Esophagus squamous epithelium (tissue), 4 donors: Measurements from ENCODE around the gene DPYSL5.

Experiments used
- POLR2A ChIP-seq, 4 donors: fragments of 450-650 bp; IDR thresholded peaks; one replicate each; pipeline ENCODE4 v1.6.1; 2017; ENCODE audit warnings: antibody characterized with exemption in 4 of 4, mild to moderate bottlenecking in 4 of 4, moderate library complexity in 3 of 4
- TF ChIP-seq, protein P1 (sequence below), 6 experiments: fragments of 450-650 bp in 4 of 6; fragments of 200-600 bp in 2 of 6; sonication (generic) in 2 of 6; IDR thresholded peaks; one replicate each; pipeline ENCODE4 v1.5.1; 2016 to 2019; ENCODE audit warnings: antibody characterized with exemption in 6 of 6, mild to moderate bottlenecking in 4 of 6, moderate library complexity in 4 of 6

DNA sequence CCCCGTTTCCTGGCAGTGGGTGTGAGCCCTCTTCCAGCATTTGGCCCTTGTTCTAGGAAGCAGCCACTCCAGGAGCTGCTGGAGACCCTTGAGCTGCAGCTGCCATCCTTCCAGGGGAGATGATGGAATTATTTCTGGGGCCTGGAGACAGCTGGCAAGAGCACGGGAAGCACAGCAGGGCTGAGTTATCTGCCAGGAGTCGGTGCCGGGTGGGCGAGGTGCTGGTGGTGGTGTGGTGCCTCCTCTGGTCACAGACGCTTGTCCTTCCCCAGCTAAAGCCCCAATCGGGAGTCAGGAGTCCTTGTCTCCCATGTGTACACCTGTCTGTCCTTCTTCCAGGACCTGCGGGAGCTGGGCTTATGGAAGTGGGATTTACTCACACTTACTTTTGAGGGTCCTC is 36.0 kb downstream of the DPYSL5 start:
- TF ChIP-seq, protein P1, sequence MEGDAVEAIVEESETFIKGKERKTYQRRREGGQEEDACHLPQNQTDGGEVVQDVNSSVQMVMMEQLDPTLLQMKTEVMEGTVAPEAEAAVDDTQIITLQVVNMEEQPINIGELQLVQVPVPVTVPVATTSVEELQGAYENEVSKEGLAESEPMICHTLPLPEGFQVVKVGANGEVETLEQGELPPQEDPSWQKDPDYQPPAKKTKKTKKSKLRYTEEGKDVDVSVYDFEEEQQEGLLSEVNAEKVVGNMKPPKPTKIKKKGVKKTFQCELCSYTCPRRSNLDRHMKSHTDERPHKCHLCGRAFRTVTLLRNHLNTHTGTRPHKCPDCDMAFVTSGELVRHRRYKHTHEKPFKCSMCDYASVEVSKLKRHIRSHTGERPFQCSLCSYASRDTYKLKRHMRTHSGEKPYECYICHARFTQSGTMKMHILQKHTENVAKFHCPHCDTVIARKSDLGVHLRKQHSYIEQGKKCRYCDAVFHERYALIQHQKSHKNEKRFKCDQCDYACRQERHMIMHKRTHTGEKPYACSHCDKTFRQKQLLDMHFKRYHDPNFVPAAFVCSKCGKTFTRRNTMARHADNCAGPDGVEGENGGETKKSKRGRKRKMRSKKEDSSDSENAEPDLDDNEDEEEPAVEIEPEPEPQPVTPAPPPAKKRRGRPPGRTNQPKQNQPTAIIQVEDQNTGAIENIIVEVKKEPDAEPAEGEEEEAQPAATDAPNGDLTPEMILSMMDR (IDR thresholded peaks at IDR 0.05), result no peak
- TF ChIP-seq POLR2A (IDR thresholded peaks at IDR 0.05), result no peak
